Lower leg skin (tissue), 3 donors: ENCODE measurements around the gene SUFU.

ENCODE experiments used
- POLR2A ChIP-seq, 2 donors: fragments of 450-650 bp; IDR thresholded peaks; one replicate each; pipeline ENCODE4 v1.6.1; 2016 to 2017; ENCODE audit warnings: antibody characterized with exemption in 2 of 2, mild to moderate bottlenecking in 1 of 2, moderate library complexity in 1 of 2
- TF ChIP-seq, protein P1 (sequence below), 3 donors: fragments of 450-650 bp; IDR thresholded peaks; one replicate each; pipeline ENCODE4 v1.5.1; 2016; ENCODE audit warnings: antibody characterized with exemption in 3 of 3, mild to moderate bottlenecking in 3 of 3, moderate library complexity in 2 of 3

DNA sequence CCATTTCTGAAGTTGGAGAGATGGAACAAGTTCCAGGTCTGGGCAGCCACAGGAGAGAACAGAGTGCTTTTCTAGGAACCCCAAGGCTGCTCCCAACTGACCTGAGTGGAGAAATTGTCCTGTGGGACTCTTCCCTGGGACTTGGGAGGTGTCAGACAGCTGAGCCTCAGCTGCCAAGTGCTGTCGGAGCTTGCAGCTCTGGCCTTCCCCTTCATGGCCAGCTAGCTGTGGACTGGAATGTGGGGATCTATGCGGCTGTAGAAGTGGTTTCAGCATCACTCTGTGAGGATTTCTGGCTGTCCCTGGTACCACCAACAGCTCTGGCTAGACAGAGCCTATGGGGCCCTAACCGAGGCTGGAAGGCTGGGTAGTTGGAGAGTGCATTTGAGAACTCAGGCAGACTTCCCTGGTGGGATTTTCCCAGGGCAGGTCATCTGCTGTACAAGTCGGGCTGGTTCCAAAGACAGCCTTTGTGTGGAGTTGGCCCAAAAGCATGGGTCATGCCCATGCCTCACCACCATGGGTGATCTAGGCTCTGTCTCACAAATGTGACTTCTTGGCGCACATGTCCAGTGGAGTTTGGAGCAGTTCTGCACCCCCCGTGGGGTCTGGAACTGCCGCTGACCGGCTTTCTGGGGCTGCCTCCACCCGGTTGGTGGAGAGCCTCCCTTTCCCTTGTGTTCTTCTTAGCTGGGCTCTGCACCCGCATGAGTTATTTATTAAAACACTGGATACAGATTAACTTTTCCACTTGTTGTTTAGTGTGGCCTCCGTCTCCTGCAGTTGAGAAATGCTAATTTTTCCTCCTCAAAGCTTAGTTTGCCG lies 10.9 kb downstream of the SUFU start:
- TF ChIP-seq, protein P1, sequence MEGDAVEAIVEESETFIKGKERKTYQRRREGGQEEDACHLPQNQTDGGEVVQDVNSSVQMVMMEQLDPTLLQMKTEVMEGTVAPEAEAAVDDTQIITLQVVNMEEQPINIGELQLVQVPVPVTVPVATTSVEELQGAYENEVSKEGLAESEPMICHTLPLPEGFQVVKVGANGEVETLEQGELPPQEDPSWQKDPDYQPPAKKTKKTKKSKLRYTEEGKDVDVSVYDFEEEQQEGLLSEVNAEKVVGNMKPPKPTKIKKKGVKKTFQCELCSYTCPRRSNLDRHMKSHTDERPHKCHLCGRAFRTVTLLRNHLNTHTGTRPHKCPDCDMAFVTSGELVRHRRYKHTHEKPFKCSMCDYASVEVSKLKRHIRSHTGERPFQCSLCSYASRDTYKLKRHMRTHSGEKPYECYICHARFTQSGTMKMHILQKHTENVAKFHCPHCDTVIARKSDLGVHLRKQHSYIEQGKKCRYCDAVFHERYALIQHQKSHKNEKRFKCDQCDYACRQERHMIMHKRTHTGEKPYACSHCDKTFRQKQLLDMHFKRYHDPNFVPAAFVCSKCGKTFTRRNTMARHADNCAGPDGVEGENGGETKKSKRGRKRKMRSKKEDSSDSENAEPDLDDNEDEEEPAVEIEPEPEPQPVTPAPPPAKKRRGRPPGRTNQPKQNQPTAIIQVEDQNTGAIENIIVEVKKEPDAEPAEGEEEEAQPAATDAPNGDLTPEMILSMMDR (IDR thresholded peaks at IDR 0.05): no peak
- no peak for TF ChIP-seq POLR2A (IDR thresholded peaks at IDR 0.05)
